ENCODE measurements around the gene SAMD5.
"Not testable (repeated sequence)": the region's sequence is repeated elsewhere in the genome, so short reads cannot be mapped to it uniquely, and the experiment has no call there.

The SAMD5 gene

DNA sequence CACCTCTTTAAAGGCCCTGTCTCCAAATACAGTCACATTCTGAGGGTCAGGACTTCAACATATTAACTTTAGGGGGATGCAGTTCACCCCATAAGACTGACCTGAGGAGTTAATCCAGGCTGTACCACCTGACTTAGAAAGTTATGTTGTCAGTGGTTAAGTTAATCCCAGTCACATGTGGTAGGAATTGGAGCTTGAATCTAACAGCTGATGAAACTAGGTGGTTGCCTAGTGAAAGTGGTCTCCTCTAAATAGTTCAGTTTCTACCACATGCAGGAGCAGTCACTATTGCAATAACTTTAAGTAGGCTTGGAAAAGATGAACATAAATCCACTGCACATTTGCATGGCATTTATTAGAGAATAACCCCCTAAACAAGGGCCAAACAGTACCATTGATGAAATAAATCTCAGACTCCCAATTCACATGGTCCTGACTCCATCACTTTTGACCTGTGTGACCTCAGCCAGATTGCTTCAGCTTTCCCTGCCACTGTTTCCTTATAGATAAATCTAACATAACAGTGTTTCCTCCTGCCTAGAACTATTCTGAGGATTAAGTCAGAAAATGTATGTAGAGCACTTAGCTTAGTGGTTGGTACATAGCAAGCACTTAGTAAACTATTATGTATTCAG is 20.1 kb downstream of the SAMD5 start:
- no peak for DNase-seq

DNA sequence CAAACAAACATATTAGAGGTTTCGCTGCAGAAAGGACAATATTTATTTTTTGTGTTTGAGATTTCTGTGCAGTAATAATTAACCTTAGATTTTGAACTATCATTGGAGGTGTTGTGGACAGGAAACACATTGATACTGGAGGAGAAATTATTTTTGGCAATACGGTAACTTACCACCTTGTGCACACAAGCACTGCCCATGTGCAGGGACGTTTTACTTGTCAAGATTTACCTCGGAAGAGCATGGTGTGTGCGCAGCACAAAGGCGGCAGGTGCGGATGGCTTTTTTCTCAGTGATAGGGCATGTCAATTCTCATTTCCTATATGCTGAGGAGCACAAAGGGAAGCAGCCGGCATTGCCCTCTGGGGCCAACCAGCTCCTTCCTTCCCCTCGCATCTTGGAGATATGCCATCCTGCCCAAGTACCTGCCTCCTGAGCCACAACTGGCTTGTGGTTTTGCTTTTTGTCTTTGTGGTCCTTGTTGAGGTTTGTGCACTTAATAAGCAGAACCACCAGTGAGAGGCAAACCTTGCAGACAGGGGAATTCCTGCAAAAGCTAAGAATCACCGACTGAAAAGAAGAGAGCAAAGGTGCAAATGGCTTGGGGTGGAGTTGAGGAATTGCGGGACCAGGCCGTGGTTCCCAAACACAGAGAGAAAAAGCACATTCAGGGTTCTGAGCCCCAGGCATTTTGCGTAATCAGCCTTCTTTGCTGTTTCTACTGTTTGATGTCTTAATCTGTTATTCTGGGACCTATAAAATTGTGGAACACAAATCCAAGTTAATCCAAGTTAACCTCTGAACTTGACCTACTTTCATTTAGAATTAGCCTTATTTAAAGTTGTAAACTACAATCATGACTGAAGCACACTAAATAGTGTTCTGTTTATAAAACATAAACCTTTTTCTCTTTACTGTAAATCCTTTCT is 21.9 kb downstream of the SAMD5 start:
- no peak for DNase-seq

DNA sequence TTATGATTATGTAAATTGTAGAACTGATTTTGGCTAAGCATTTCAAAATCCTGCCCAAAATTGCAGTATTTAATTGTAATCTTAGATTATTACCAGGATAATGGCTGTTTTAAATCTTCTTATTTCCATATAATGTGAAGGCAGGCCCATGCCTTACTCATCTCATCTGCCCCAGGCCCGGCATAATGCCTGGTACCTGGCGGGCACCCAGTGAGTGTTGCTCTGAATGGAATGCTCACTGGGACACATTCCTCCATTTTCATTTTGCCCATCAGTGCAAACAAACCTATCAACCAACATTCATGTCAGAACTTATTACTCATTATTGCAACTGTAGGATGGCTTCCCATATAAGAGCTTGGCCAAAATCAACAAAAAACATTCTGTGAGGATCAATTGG is 22.8 kb downstream of the SAMD5 start:
- DNase-seq, result no peak

DNA sequence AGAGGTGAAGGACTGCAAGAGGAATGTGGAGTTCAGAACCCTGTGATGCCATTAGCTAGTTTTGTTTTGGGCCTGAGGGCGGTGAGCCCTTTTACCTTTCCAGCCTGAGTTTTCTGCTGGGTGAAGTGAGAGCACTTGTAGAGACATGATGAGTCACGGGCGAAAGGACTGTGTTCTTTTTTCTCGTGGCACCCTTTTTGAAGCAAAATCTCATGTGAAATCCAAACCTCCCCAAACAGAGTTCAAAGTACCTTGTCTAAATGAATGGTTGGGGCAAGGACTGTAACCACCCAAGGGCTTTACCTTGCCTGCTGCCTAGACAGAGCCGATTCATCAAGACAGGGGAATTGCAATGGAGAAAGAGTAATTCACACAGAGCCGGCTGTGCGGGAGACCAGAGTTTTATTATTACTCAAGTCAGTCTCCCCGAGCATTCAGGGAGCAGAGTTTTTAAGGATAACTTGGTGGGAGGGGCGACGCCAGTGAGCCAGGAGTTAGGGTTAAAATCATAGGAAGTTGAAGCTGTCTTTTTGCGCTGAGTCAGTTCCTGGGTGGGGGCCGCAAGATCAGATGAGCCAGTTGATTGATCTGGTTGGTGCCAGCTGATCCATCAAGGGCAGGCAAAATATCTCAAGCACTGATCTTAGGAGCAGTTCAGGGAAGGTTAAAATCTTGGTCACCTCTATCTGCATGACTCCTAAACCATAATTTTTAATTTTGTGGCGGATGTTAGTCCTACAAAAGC is 25.8 kb downstream of the SAMD5 start:
- DNase-seq, result no peak

DNA sequence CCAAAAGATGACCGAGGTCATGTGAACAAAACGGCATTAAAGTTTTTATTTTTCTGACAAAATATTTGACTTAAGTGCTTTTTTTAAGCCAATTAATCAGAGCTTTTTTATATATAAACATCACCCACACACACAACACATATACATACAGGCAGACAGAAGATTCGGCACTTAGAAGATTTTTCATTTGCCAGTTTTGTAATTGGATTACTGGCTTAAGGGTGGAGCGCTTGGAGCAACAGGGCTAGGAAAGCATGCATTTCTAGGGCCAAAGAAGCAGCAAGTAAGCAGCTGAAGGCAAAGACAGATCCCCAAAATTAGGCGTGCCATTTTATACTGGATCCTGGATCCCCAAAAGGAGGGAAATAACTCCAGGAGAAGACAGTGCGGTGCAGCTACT is 30.3 kb downstream of the SAMD5 start:
- DNase-seq, result no peak

DNA sequence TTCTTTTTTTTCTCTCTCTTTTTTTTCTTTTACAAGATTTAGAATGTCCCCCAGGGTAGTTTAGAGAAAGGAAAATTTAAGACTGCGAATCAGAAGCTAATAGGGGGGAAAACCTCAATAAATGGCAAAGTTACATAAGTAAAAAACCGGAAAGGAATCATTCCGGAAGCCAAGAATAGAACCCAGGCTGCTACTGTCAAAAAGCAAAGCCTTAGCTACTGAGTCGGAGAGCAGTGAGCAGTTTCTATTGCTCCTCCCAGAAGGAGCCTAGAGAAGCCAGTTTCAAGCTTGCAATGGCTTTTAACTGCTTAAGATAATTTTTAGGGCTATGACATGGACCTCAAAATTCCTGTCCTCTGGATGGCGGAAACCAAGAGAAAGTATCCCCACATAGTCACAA is 31.6 kb downstream of the SAMD5 start:
- DNase-seq, result no peak

DNA sequence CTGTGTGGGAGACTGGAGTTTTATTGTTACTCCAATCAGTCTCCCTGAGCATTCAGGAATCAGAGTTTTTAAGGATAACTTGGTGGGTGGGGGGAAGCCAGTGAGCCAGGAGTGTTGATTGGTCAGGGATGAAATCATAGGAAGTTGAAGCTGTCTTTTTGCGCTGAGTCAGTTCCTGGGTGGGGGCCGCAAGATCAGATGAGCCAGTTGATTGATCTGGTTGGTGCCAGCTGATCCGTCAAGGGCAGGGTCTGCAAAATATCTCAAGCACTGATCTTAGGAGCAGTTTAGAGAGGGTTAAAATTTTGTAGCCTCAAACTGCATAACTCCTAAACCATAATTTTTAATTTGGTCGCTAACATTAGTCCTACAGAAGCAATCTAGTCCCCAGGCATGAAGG is 33.9 kb downstream of the SAMD5 start:
- DNase-seq, result not testable (repeated sequence)

DNA sequence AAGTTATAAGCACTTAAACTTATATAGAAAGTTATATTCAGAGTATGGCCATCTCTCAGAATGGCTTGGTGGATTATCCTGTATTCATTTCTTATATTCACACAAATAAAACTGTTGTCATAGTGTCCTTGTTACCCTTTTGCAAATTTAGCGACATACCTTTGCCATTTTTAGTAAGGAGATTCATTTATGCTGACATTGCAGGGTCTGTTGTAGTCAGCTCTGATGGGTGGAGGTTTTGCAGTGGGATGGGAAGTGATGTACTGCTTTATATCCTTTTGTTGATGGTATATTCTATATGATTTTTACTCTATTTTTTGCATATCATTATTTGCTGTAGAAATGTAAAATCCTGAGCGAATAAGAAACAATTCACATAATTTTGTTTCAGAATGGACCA is 35.9 kb downstream of the SAMD5 start:
- no peak for DNase-seq

DNA sequence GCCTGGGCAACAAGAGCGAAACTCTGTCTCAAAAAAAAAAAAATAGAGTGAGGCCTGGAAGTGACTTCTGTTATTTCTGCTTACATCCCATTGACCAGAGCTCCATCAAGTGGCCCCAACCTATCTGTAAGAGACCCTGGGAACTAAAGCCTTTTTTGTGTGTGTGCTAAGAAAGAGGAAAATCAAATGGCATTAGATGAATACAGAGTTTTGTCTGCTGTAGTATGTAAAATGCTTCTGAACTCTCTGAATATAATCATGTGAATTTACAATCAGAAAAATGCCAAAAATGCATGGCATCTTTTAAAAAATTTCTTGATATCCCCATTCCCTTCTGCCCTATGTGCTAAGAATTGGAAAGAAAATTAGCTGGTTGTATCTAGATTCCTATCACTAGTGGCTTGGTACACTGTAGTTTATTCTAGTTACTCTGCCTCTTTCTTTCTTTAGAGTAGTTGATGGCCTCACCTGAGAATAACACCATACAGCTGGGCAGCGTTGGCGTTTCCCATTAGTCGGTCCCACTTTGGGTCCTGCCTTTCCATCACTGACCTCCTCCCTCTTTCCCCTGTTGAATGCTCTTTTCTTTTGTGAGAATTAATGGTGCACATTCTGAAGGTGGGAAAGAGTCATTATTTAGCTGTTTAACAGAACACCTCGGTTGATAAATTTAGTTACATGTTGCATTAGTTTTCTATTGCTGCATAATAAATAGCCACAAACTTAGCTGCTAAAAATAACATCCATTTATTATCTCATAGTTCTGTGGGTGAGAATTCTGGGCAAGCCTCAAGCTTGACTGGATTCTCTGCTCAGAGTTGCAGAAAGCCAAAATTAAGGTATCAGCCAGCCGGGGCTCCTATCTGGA is 38.2 kb downstream of the SAMD5 start:
- no peak for DNase-seq

DNA sequence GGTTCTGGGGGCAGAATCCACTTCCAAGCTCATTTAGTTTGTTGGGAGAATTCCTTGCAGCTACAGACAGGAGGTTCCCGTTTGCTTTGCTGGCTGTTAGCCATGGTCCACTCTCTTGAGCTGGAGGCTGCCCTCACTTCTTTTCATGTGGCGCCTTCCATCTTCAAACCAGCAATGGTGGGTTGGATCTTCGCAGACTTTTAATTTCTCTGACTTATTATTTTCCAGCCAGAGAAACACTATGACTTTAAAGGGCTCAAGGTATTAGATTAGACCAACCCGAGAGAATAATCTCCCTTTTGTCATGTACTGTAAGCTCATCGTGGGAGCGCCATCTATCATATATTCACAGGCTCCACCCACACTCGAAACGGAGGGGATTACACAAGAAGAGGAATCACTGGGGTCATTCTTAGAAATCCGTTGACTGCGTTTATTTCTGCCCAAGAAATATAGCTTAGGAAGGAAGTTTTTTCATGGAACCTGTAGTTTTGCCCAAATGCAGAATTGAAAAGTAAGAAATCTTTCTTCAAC is 38.9 kb downstream of the SAMD5 start:
- no peak for DNase-seq

DNA sequence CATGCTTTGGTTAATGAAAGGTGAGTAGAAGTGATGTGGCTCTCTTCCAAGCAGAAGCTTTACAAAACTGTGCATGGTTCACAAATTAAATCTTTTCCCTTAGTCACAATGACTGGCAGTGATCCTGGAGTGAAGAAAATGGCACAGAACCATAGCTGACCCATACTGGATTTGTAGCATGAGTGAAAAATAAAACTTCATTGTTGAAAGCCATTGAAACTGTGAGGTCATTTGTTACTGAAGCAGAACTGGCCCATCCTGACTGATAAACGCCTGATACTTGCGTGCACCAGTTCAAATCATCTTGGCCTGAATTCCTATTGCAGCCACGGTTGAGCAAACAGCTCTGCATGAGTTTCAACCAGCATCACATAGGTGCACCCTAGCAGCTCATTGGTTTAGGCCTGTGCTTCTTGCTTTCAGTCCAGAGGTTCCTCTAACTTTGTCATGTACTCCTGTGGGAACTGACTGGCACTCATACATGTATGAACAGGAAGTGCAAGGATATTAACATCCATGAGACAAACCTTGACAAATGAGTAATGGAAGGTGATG is 40.5 kb downstream of the SAMD5 start:
- DNase-seq, result no peak

DNA sequence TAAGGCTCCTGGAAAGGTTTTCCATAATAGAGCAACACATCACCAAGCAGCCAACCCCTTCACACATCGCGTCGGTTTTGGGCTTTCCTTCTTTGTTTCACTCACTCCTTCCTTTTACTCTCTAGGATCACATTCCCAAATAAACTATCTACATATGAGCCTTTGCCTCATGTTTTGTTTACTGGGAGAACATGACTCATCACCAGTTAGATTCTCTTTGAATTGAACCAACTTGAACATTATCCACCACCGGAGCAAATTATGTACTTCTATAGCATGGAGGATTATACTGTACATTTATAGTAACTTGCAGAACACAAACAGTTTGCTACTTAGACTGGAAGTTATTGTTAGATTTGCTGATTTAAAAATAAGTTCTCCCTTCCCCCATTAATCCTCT is 41.0 kb downstream of the SAMD5 start:
- no peak for DNase-seq

DNA sequence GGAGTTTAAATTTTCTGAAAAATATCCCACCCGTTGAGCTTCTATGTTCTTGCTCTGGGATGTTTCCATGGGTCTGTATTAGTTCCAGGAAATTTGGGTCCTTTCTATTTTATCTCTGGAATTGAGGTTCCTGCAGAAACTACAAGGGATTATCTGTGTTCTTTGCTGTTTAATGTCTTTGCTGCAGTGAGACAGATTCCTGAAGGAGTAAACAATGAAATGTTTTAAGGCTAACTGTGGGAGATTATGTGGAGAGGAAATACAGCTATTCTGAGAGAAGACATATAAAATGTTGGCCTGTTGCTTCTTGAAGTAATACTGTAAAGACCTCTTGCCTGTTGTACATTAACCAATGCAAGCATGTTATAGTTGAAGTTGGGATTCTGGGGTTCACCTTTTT is 43.5 kb downstream of the SAMD5 start:
- no peak for DNase-seq

DNA sequence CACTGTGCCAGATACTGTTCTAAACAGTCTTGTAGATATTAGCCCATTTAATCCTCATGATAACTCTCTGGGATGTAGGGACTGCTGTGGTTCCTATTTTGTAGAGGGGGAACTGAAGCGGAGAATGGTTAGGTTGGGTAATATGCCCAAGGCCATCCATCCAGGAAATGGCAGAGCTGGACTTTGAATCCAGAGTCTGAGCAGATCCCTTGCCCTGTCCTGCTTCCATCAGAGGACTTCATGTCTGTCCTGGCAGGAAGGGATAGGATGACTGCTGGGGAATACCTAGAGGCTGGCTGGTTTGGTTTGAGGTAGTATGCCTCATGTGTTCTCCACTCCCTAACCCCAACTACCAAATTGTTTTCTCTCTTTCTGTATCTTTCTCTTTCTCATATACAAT is 44.6 kb downstream of the SAMD5 start:
- DNase-seq, result no peak

DNA sequence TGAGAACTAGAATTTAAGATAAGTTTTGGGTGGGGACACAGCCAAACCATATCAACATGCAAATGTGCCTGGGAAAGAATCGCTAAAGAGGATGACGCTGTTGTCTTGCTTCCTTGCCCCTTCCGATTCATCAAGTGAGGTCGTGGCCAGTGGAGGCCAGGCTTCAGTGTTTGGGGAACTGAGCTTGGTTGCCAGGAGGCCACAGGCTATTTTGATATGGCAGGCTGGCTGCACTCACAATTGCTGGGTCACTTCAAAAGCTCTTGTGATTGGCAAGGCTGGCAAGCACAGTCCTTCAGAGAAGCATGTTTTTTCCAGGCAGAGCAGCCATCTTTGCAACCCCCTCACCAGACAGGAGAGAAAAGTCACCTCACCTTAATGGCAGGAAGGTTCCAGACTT is 45.8 kb downstream of the SAMD5 start:
- no peak for DNase-seq

DNA sequence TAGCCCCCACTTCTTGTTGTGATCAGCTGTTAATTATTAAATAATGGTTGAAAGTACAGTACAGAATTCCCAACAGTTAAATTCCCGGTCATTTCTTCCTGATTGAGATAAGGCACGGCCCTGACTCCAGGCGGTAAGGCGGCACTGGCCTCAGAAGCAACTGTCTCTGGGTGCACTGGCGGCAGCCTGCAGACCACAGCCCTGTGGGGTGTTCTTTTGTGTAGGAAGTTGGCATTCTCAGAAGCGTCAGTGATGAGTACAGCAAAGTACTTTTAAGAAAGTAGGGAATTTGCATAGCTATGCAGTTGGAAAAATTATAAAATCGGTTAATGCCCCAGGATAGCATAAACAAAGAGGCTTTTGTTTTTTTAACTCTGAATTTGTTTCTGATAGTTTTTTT is 50.5 kb downstream of the SAMD5 start:
- no peak for DNase-seq

DNA sequence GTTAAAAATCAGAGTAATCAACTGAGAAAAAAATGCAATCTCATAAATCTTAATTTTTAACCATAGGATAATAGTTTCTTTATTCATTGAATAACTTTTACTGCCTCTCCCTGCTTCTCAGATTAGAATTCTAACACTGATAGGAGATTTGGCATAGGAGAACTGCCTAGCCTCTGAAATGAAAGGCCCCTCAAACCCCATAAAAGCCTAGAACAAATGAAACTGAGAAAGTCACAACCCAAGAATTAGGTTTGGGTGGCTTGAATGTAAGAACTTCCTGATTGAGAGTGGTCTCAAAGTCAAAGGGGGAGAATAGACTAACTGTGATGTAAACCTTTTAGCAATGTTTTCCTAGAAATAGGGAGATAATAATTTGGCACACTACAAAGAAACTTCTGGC is 52.2 kb downstream of the SAMD5 start:
- DNase-seq, result no peak

DNA sequence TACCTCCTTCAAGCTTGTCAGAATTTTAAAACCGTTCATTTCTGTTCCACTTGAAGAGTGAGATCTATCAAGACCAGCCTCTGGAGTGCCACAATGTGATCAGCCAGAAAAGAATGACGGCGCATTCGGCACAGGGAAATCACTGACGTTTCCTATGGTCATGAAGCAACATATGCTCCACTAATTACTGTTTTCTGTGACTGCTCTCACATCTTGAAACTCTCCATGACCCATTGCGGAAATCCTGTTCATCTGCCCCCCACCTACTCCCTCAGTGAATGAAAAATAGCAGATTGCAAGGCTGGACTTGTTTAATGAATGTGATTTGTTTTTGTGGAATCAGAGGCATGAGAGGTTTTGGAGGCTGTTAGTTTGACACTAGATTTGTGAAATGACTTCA is 53.2 kb downstream of the SAMD5 start:
- no peak for DNase-seq

DNA sequence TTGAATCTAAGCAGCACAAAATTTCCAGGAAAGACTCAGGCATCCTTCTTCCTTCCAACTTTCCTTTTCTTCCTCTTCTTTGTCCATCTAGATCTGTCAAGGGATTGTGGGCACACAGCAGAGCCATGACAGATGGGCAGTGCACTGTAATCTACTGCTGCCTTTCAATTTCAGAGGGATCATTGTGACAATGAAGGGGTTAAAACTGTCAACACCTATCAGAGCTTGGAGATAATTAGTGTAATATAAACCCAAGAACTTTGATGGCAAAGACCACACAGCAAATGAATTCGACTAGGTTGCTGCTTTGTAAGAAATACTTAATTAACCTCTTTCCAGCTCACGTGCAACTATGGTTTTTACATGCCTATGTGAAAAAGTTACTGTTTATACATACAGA is 55.0 kb downstream of the SAMD5 start:
- DNase-seq, result no peak

DNA sequence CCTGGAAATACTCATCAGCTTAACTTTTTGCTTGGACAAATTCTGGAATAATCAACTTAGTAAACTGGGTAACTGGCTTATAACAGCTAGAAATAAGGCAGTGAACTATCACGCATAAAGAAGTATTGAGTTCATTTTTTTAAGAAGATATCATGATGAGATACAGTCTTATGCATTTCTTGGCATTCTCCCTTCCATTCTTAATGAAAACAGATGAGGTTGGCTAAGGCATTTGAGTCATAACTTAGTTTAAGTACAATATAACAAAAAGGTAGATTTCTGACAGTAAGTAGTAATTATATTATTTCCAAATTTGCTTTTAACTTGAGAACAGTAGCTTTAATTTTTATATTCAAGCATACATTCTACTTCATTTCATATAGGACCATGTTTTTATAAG is 56.1 kb downstream of the SAMD5 start:
- DNase-seq, result no peak

DNA sequence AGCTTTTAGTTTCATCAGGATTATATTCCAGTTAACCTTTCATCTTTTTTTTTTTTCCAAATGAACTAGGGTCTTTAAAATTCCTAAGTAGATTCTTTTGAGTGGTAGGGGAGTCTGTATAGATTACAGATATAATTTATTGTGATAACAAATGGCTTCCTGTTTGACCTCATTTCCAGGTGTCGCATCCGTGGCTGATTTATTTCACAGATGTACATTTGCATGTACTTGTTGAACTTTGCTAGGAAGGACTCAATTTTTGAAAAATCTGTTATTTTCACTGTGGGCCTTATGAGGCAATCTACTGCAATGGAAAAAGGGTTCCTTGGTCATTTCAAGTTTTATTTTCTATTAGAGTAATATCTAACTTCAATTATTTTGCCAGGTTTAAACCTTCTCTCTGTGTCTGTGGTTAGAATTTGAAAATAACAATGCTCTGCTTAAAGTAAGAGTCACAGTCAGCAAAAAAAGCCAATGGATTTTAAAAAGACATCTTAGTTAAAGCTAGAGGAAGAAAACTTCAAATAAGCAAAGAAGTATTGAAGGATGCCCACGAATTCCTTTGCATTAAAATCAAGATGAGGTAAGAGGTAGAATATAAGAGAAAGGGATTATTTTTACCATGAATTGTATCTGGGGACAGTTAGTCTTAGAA is 57.9 kb downstream of the SAMD5 start:
- DNase-seq, result no peak

All from amniotic stem cell (primary cell).